Measurements from ENCODE around the gene PKIG.
"Not testable (repeated sequence)": the region's sequence is repeated elsewhere in the genome, so short reads cannot be mapped to it uniquely, and the experiment has no call there.

The PKIG gene

GRCh38 chr20:44571362-44571988 is 10.9 kb upstream of the PKIG start:
- DNase-seq (ENCODE audit: low read depth, low spot score), result no peak

- DNase-seq (ENCODE audit: low read depth, low spot score), result no peak
Measured at GRCh38 chr20:44572551-44573500, 9.6 kb upstream of the PKIG start.

- no peak for DNase-seq (ENCODE audit: low read depth, low spot score)
Measured at GRCh38 chr20:44573501-44573869, 8.9 kb upstream of the PKIG start.

- no peak for DNase-seq (ENCODE audit: low read depth, low spot score)
Measured at GRCh38 chr20:44574372-44574771, 8.0 kb upstream of the PKIG start.

GRCh38 chr20:44576297-44576696 is 6.1 kb upstream of the PKIG start:
- no peak for DNase-seq (ENCODE audit: low read depth, low spot score)

GRCh38 chr20:44579313-44580081 is 2.9 kb upstream of the PKIG start:
- no peak for DNase-seq (ENCODE audit: low read depth, low spot score)

GRCh38 chr20:44580581-44581268 is 1.7 kb upstream of the PKIG start:
- no peak for DNase-seq (ENCODE audit: low read depth, low spot score)

GRCh38 chr20:44581515-44581914 is 864 bp upstream of the PKIG start:
- DNase-seq (ENCODE audit: low read depth, low spot score), result no peak

GRCh38 chr20:44583157-44583556 is 778 bp downstream of the PKIG start:
- DNase-seq (ENCODE audit: low read depth, low spot score), result no peak

GRCh38 chr20:44584162-44584561 is 1.8 kb downstream of the PKIG start:
- DNase-seq (ENCODE audit: low read depth, low spot score), result no peak

GRCh38 chr20:44585057-44585963 is 2.9 kb downstream of the PKIG start:
- no peak for DNase-seq (ENCODE audit: low read depth, low spot score)

GRCh38 chr20:44586289-44586911 is 4.0 kb downstream of the PKIG start:
- no peak for DNase-seq (ENCODE audit: low read depth, low spot score)

GRCh38 chr20:44587035-44587980 is 4.9 kb downstream of the PKIG start:
- no peak for DNase-seq (ENCODE audit: low read depth, low spot score)

GRCh38 chr20:44588321-44588720 is 5.9 kb downstream of the PKIG start:
- not testable (repeated sequence) for DNase-seq (ENCODE audit: low read depth, low spot score)

GRCh38 chr20:44589537-44589936 is 7.2 kb downstream of the PKIG start:
- no peak for DNase-seq (ENCODE audit: low read depth, low spot score)

GRCh38 chr20:44590980-44591778 is 8.8 kb downstream of the PKIG start:
- no peak for DNase-seq (ENCODE audit: low read depth, low spot score)

- no peak for DNase-seq (ENCODE audit: low read depth, low spot score)
Measured at GRCh38 chr20:44592366-44592765, 10.0 kb downstream of the PKIG start.

- no peak for DNase-seq (ENCODE audit: low read depth, low spot score)
Measured at GRCh38 chr20:44593751-44594150, 11.4 kb downstream of the PKIG start.

Data from activated CD4-positive, CD25-positive, alpha-beta regulatory T cell treated with anti-CD3 and anti-CD28 coated beads, Interleukin-2, amount 50 U/mL, for 16 hours (primary cell).